K562 (cell line): Measurements from ENCODE around the gene TP53TG5. TPM values are rescaled to one million over a fixed set of nuclear protein-coding genes. Genes with fewer than 3 reads are reported as not detected.

Source experiments
- ATAC-seq: fragments of 200-7000 bp; cut with Tn5 transposase; 3 replicates; pipeline ENCODE4 v1.9.1; 2020; ENCODE audit warnings: moderate library complexity
- BruUV-seq: library from RNA; stranded (reverse); fragments of 400-500 nt; replicated peaks from 2 replicates; lab custom pipeline; 2021; lab: Mats Ljungman, UMichigan
- CTCF ChIA-PET: fragments of 300-600 bp; formaldehyde crosslinking; extraction: SDS; loops from one replicate; lab custom pipeline; 2021; ENCODE audit warnings: low intra/inter-chr PET ratio; lab: Yijun Ruan, JAX
- POLR2A ChIA-PET: fragments of 300-600, 350-650 bp; sonication (Branson Sonifier 250); formaldehyde crosslinking; extraction: SDS; loops from one replicate; lab custom pipeline; 2021; ENCODE audit warnings: antibody characterized with exemption, inconsistent platforms; lab: Yijun Ruan, JAX
- DNase-seq, 4 experiments: peaks; one replicate each; pipeline versions ENCODE4 v3.0.0 to v3.0.0-alpha.2; 2011 to 2018; ENCODE audit warnings: low spot score in 3 of 4, mixed read lengths in 3 of 4; ENCODE audit errors: extremely low read depth in 1 of 4
- FAIRE-seq: peaks from 2 replicates; lab custom pipeline; 2011; peaks lifted over from hg19 to GRCh38; lab: Jason Lieb, UNC
- H2AFZ ChIP-seq: 2 replicates; pipeline ENCODE4 v1.6.0; 2011; ENCODE audit warnings: low read depth, low read length, control low read depth, inconsistent platforms
- H3K27ac ChIP-seq: fragments of 200-600 bp; 3 replicates; pipeline ENCODE4 v1.8.0; 2011; ENCODE audit warnings: low read depth, mild to moderate bottlenecking, control low read depth, inconsistent platforms, low read length, moderate library complexity, mixed read lengths; ENCODE audit errors: extremely low read depth
- H3K27me3 ChIP-seq, 2 experiments: fragments of 300-600 bp in 1 of 2; 2 replicates in 1 of 2; 3 replicates in 1 of 2; pipeline versions ENCODE4 v1.6.0 to v1.8.0; 2011; ENCODE audit warnings: inconsistent platforms in 2 of 2, low read length in 2 of 2, mild to moderate bottlenecking in 1 of 2, mixed read lengths in 1 of 2, moderate library complexity in 1 of 2; ENCODE audit not compliant: control insufficient read depth in 2 of 2, insufficient read depth in 2 of 2
- H3K36me3 ChIP-seq: fragments of 300-600 bp; 3 replicates; pipeline ENCODE4 v1.8.0; 2011; ENCODE audit warnings: mild to moderate bottlenecking, low read length, inconsistent platforms; ENCODE audit not compliant: control insufficient read depth, insufficient read depth
- H3K4me1 ChIP-seq, 2 experiments: fragments of 200-600 bp in 1 of 2; replicated peaks in 1 of 2; 2 replicates in 1 of 2; 3 replicates in 1 of 2; pipeline versions ENCODE4 v1.5.1 to v1.8.0; 2011; ENCODE audit warnings: inconsistent platforms in 2 of 2, low read length in 2 of 2, mild to moderate bottlenecking in 1 of 2, mixed read lengths in 1 of 2, moderate library complexity in 1 of 2; ENCODE audit not compliant: control insufficient read depth in 2 of 2, insufficient read depth in 2 of 2
- H3K4me2 ChIP-seq: 2 replicates; pipeline ENCODE4 v1.6.1; 2011; ENCODE audit warnings: low read length, control low read depth, inconsistent platforms, mixed read lengths; ENCODE audit not compliant: insufficient read depth
- H3K4me3 ChIP-seq: fragments of 200-600 bp; sonication (generic), shearing (Covaris generic); 2 replicates; pipeline ENCODE4 v1.5.1; 2016; ENCODE audit warnings: control low read depth, inconsistent platforms
- H3K79me2 ChIP-seq: fragments of 200-600 bp; 3 replicates; pipeline ENCODE4 v1.8.0; 2011; ENCODE audit warnings: low read length, inconsistent platforms; ENCODE audit not compliant: control insufficient read depth, insufficient read depth
- H3K9ac ChIP-seq, 2 experiments: 2 replicates each; pipeline versions ENCODE4 v1.6.0 to v1.6.1; 2011; ENCODE audit warnings: low read depth in 2 of 2, low read length in 2 of 2, control low read depth in 1 of 2, inconsistent platforms in 1 of 2, mild to moderate bottlenecking in 1 of 2, mixed read lengths in 1 of 2; ENCODE audit not compliant: insufficient read depth in 1 of 2
- H3K9me1 ChIP-seq: one replicate; pipeline ENCODE4 v1.6.0; 2011; ENCODE audit warnings: inconsistent platforms, mild to moderate bottlenecking, low read length, moderate library complexity; ENCODE audit not compliant: control insufficient read depth, insufficient read depth
- H3K9me3 ChIP-seq: replicated peaks from 2 replicates; pipeline ENCODE4 v1.5.1; 2011; ENCODE audit warnings: low read depth, low read length, inconsistent platforms; ENCODE audit not compliant: control insufficient read depth, insufficient read depth
- H4K20me1 ChIP-seq: replicated peaks from 2 replicates; pipeline ENCODE4 v1.6.1; 2011; ENCODE audit warnings: low read length, inconsistent platforms, mixed read lengths; ENCODE audit not compliant: control insufficient read depth, insufficient read depth
- AFF4 ChIP-seq: sonication (generic); formaldehyde crosslinking; IDR thresholded peaks from 2 replicates; pipeline ENCODE4 v1.8.0; 2023; ENCODE audit warnings: mild to moderate bottlenecking, missing genetic modification reagents
- CXXC5 ChIP-seq: fragments of 250-450 bp; sonication (Bioruptor Pico); IDR thresholded peaks from 2 replicates; pipeline ENCODE4 v1.8.0; 2022; ENCODE audit warnings: inconsistent platforms, mild to moderate bottlenecking, moderate library complexity
- GTF2E2 ChIP-seq: fragments of 200-800 bp; sonication (Bioruptor generic); IDR thresholded peaks from 2 replicates; pipeline ENCODE4 v1.6.1; 2016; ENCODE audit warnings: missing genetic modification characterization, missing compliant biosample characterization
- IRF2 ChIP-seq: sonication (generic); formaldehyde crosslinking; IDR thresholded peaks from 2 replicates; pipeline ENCODE4 v1.8.1; 2022; ENCODE audit warnings: mild to moderate bottlenecking, missing genetic modification reagents
- NBN ChIP-seq: fragments of 450-650 bp; IDR thresholded peaks from 2 replicates; pipeline ENCODE4 v1.6.1; 2016; ENCODE audit warnings: low read depth, mild to moderate bottlenecking
- RBFOX2 ChIP-seq: fragments of 200-400 bp; formaldehyde crosslinking; IDR thresholded peaks from 2 replicates; pipeline ENCODE4 v1.6.1; 2017; ENCODE audit warnings: low read depth, mild to moderate bottlenecking, low read length, moderate library complexity
- RERE ChIP-seq: sonication (generic); formaldehyde crosslinking; IDR thresholded peaks from 2 replicates; pipeline ENCODE4 v1.8.0; 2023; ENCODE audit warnings: missing genetic modification reagents, mild to moderate bottlenecking, borderline replicate concordance
- SIN3B ChIP-seq: fragments of 450-650 bp; IDR thresholded peaks from 2 replicates; pipeline ENCODE4 v1.6.1; 2017; ENCODE audit warnings: low read depth, mild to moderate bottlenecking, moderate library complexity
- SMAD4 ChIP-seq: fragments of 250-450 bp; sonication (Bioruptor Pico); conservative IDR thresholded peaks from 2 replicates; pipeline ENCODE4 v1.8.0; 2021; ENCODE audit warnings: inconsistent platforms, mild to moderate bottlenecking, moderate library complexity
- ZBTB7A ChIP-seq: IDR thresholded peaks from 2 replicates; pipeline ENCODE4 v1.6.1; 2011; ENCODE audit warnings: low read depth, mild to moderate bottlenecking, low read length, moderate library complexity, borderline replicate concordance; ENCODE audit not compliant: control insufficient read depth
- ZFX ChIP-seq: sonication (generic); formaldehyde crosslinking; IDR thresholded peaks from 2 replicates; pipeline ENCODE4 v1.8.0; 2022; ENCODE audit warnings: mild to moderate bottlenecking, missing genetic modification reagents, moderate library complexity
- WGBS: fragments of 100-300 bp; shearing (Covaris generic); methylation state at CpG from one replicate; pipeline ENCODE4 v1.1.6; 2016; ENCODE audit warnings: low coverage, mixed read lengths; ENCODE audit not compliant: insufficient coverage; ENCODE audit errors: missing lambda C conversion rate; 5-methylcytosine and 5-hydroxymethylcytosine counted together
- in situ Hi-C: fragments of 300-500 bp; cut with MboI; formaldehyde crosslinking; loops from 4 replicates; pipeline ENCODE4 v1.15.0; 2018; ENCODE audit warnings: inconsistent platforms, mixed read lengths
- intact Hi-C: fragments of 100-400 bp; cut with micrococcal nuclease; formaldehyde crosslinking; loops from 2 replicates; pipeline ENCODE4 v1.14.2; 2022
- polyA plus RNA-seq, 8 experiments: library from polyadenylated mRNA; depleted of rRNA in 4 of 8; stranded (reverse) in 5 of 8; unstranded in 3 of 8; fragments of >200 nt; fragmentation: Nextera tagmentation in 2 of 8; fragmentation: Illumina TruSeq in 1 of 8; extraction: Ambion mirVana in 2 of 8; extraction: Trizol in 1 of 8; gene quantifications; 2 replicates each; pipeline versions ENCODE4 v1.2.1 to v1.2.3, GENCODE V29; 2011 to 2014; ENCODE audit warnings: inconsistent platforms in 1 of 8, missing spikeins in 1 of 8
- total RNA-seq, 7 experiments: library from RNA; depleted of rRNA in 6 of 7; stranded (reverse); fragments of >200 nt in 6 of 7; fragmentation: Illumina TruSeq in 2 of 7; extraction: Trizol in 2 of 7; gene quantifications; 2 replicates each; pipeline versions ENCODE4 v1.2.1 to v1.2.3, GENCODE V29; 2011 to 2021; ENCODE audit warnings: low replicate concordance in 1 of 7

TP53TG5 gene
- total and polyA plus RNA-seq, 9 of the 15 experiments (the other 6 are each of a cell fraction or from before 2014, with no cell fraction given) = 0.04 to 0.05 (median 0.04) TPM; not detected in 6

- no TSS peak for BruUV-seq
- in situ Hi-C loops (no loop called here), intact Hi-C loops (no loop called here)
- H3K4me3 ChIP-seq = peak overlapping the region; percentile 70
- peaks cover 23 to 25% of the 10 kb centered on the region in 2 experiments; a peak in 4 of 5 replicates for H3K4me1 ChIP-seq
- peak overlapping the region; percentile 72 to 89; a peak in 3 of 4 replicates for H3K9ac ChIP-seq
- peak overlapping the region; percentile 96 for H2AFZ ChIP-seq
- 2% methylated on average over 54 of the region's 87 CpGs for WGBS
- peaks cover 17% of the 10 kb centered on the region; the same call in 2 of the 3 replicates for H3K79me2 ChIP-seq
- DNase-seq (peak; percentile 70 to 87 (median 78)), FAIRE-seq (no peak), ATAC-seq (peak; percentile 81)
- no peaks in the 10 kb centered on the region; a peak in 1 of 5 replicates for H3K27me3 ChIP-seq
- H4K20me1 ChIP-seq = no peaks in the 10 kb centered on the region
- H3K9me1 ChIP-seq = no peaks in the 10 kb centered on the region
- CTCF ChIA-PET = no interaction called here
- H3K9me3 ChIP-seq = peaks cover 2% of the 10 kb centered on the region; the same call in 1 of the 2 replicates
- POLR2A ChIA-PET = interaction anchor here (0.6 to 1.5 kb wide), 7 partner anchors 10 to 36 kb away, joined by 3 to 9 read pairs (median 3); partner anchors contain the start of gene PIGT
- H3K27ac ChIP-seq = peak overlapping the region; percentile 61
- H3K4me2 ChIP-seq = peak overlapping the region; percentile 90
- H3K36me3 ChIP-seq = peaks cover 19% of the 10 kb centered on the region
- TF ChIP-seq RBFOX2 (peak; percentile 78), ZBTB7A (peak; percentile 91), ZFX (peak; percentile 69), NBN (no peak), CXXC5 (peak; percentile 79), SMAD4 (peak; percentile 69), SIN3B (0 out of 2 replicates have a peak, but pooled peaks have one; percentile 17), AFF4 (peak; percentile 33; the same call in 1 of the 2 replicates), IRF2 (no peak), GTF2E2 (peak; percentile 80), RERE (CRISPR knock-in tag) (peak; percentile 80; the same call in 1 of the 2 replicates)
Observed at GRCh38 chr20:45406260-45407066, 28.3 kb upstream of the TP53TG5 start.
